BLaER1 (cell line): Measurements from ENCODE around the gene B3GAT1.
"Not testable (repeated sequence)": the region's sequence is repeated elsewhere in the genome, so short reads cannot be mapped to it uniquely, and the experiment has no call there.

Experiments used
- H3K27ac ChIP-seq: shearing (Covaris generic); formaldehyde crosslinking; 2 replicates; pipeline ENCODE4 v1.8.1; 2022
- H3K27me3 ChIP-seq: shearing (Covaris generic); formaldehyde crosslinking; 2 replicates; pipeline ENCODE4 v1.8.1; 2022
- H3K36me3 ChIP-seq: shearing (Covaris generic); formaldehyde crosslinking; 2 replicates; pipeline ENCODE4 v1.8.1; 2022
- H3K4me1 ChIP-seq: shearing (Covaris generic); formaldehyde crosslinking; 2 replicates; pipeline ENCODE4 v1.8.1; 2022
- H3K4me2 ChIP-seq: shearing (Covaris generic); formaldehyde crosslinking; 2 replicates; pipeline ENCODE4 v1.8.1; 2022
- H3K4me3 ChIP-seq: shearing (Covaris generic); formaldehyde crosslinking; 2 replicates; pipeline ENCODE4 v1.8.1; 2022
- H3K9ac ChIP-seq: shearing (Covaris generic); formaldehyde crosslinking; 2 replicates; pipeline ENCODE4 v1.8.1; 2022
- H3K9me3 ChIP-seq: shearing (Covaris generic); formaldehyde crosslinking; 2 replicates; pipeline ENCODE4 v1.8.1; 2022
- H4K20me1 ChIP-seq: shearing (Covaris generic); formaldehyde crosslinking; 2 replicates; pipeline ENCODE4 v1.8.1; 2022
- Cebpa-rat ChIP-seq: shearing (Covaris generic); IDR thresholded peaks from 2 replicates; pipeline ENCODE4 v1.8.1; 2022

The B3GAT1 gene

GRCh38 chr11:134412203-134413042 is at the start of gene B3GAT1:
B3GAT1 (minus strand) TSS chr11:134412242; CDS start chr11:134387659, 24,583 bp downstream.
- Histone ChIP-seq H4K20me1 (peaks cover 74% of the 10 kb centered on the region), H3K9me3 (no peaks in the 10 kb centered on the region), H3K9ac (peak within 1 kb of the TSS; percentile 73), H3K27me3 (peaks cover 47% of the 10 kb centered on the region), H3K4me3 (peak within 1 kb of the TSS; percentile 72), H3K4me1 (peaks cover 63% of the 10 kb centered on the region), H3K27ac (no peak within 1 kb of the TSS), H3K4me2 (peak within 1 kb of the TSS; percentile 99), H3K36me3 (no peaks in the 10 kb centered on the region)
- no peak for TF ChIP-seq Cebpa-rat

GRCh38 chr11:134461621-134462020 is 49.6 kb upstream of the B3GAT1 start:
- no peak overlapping the region for H3K27ac ChIP-seq
- no peaks in the 10 kb centered on the region for H4K20me1 ChIP-seq
- H3K4me2 ChIP-seq: no peak overlapping the region
- peaks cover 18% of the 10 kb centered on the region for H3K4me1 ChIP-seq
- H3K36me3 ChIP-seq: no peaks in the 10 kb centered on the region
- no peak for TF ChIP-seq Cebpa-rat
- no peaks in the 10 kb centered on the region for H3K27me3 ChIP-seq
- H3K4me3 ChIP-seq: no peak overlapping the region
- no peak overlapping the region for H3K9ac ChIP-seq
- H3K9me3 ChIP-seq: peaks cover 19% of the 10 kb centered on the region

GRCh38 chr11:134460881-134461280 is 48.8 kb upstream of the B3GAT1 start:
- Histone ChIP-seq H3K4me2 (no peak overlapping the region), H3K27me3 (no peaks in the 10 kb centered on the region), H3K36me3 (no peaks in the 10 kb centered on the region), H3K9me3 (peaks cover 21% of the 10 kb centered on the region), H4K20me1 (no peaks in the 10 kb centered on the region), H3K4me3 (no peak overlapping the region), H3K27ac (no peak overlapping the region), H3K4me1 (peaks cover 18% of the 10 kb centered on the region), H3K9ac (no peak overlapping the region)
- TF ChIP-seq Cebpa-rat: no peak

- H4K20me1 ChIP-seq: no peaks in the 10 kb centered on the region
- H3K9ac ChIP-seq: no peak overlapping the region
- no peak overlapping the region for H3K4me2 ChIP-seq
- no peak overlapping the region for H3K4me3 ChIP-seq
- no peaks in the 10 kb centered on the region for H3K27me3 ChIP-seq
- no peak for TF ChIP-seq Cebpa-rat
- peaks cover 21% of the 10 kb centered on the region for H3K9me3 ChIP-seq
- no peaks in the 10 kb centered on the region for H3K36me3 ChIP-seq
- no peak overlapping the region for H3K27ac ChIP-seq
- H3K4me1 ChIP-seq: peaks cover 17% of the 10 kb centered on the region
Observed at GRCh38 chr11:134460062-134460561, 48.1 kb upstream of the B3GAT1 start.

GRCh38 chr11:134459246-134460061 is 47.4 kb upstream of the B3GAT1 start:
- no peak for TF ChIP-seq Cebpa-rat
- peaks cover 17% of the 10 kb centered on the region for H3K4me1 ChIP-seq
- H3K4me3 ChIP-seq: no peak overlapping the region
- H3K9ac ChIP-seq: no peak overlapping the region
- no peak overlapping the region for H3K27ac ChIP-seq
- 0 out of 2 replicates have a peak overlapping the region, but pooled peaks have one; percentile 13 for H3K4me2 ChIP-seq
- no peaks in the 10 kb centered on the region for H3K36me3 ChIP-seq
- H4K20me1 ChIP-seq: no peaks in the 10 kb centered on the region
- H3K27me3 ChIP-seq: no peaks in the 10 kb centered on the region
- peaks cover 21% of the 10 kb centered on the region for H3K9me3 ChIP-seq

- H3K27ac ChIP-seq, H4K20me1 ChIP-seq, H3K36me3 ChIP-seq, H3K27me3 ChIP-seq, H3K4me2 ChIP-seq, H3K4me3 ChIP-seq, H3K9ac ChIP-seq: not testable (repeated sequence)
- Histone ChIP-seq H3K4me1 (peaks cover 17% of the 10 kb centered on the region), H3K9me3 (peaks cover 25% of the 10 kb centered on the region)
Observed at GRCh38 chr11:134457411-134458007, 45.5 kb upstream of the B3GAT1 start.

GRCh38 chr11:134455516-134455915 is 43.5 kb upstream of the B3GAT1 start:
- Histone ChIP-seq H3K4me3 (no peak overlapping the region), H3K4me1 (peaks cover 17% of the 10 kb centered on the region), H3K27ac (no peak overlapping the region), H3K36me3 (no peaks in the 10 kb centered on the region), H3K9me3 (peaks cover 25% of the 10 kb centered on the region), H3K9ac (no peak overlapping the region), H3K4me2 (no peak overlapping the region), H3K27me3 (no peaks in the 10 kb centered on the region), H4K20me1 (no peaks in the 10 kb centered on the region)
- no peak for TF ChIP-seq Cebpa-rat

- Histone ChIP-seq H3K36me3 (no peaks in the 10 kb centered on the region), H3K4me1 (peaks cover 15% of the 10 kb centered on the region), H3K4me3 (no peak overlapping the region), H3K4me2 (no peak overlapping the region), H3K27me3 (no peaks in the 10 kb centered on the region), H3K27ac (no peak overlapping the region), H3K9ac (no peak overlapping the region), H3K9me3 (peaks cover 25% of the 10 kb centered on the region), H4K20me1 (no peaks in the 10 kb centered on the region)
- TF ChIP-seq Cebpa-rat: no peak
Observed at GRCh38 chr11:134454146-134454690, 42.2 kb upstream of the B3GAT1 start.

GRCh38 chr11:134453441-134453840 is 41.4 kb upstream of the B3GAT1 start:
- no peaks in the 10 kb centered on the region for H3K36me3 ChIP-seq
- no peaks in the 10 kb centered on the region for H4K20me1 ChIP-seq
- H3K4me3 ChIP-seq: no peak overlapping the region
- H3K27me3 ChIP-seq: no peaks in the 10 kb centered on the region
- H3K9ac ChIP-seq: no peak overlapping the region
- no peak overlapping the region for H3K4me2 ChIP-seq
- TF ChIP-seq Cebpa-rat: no peak
- peaks cover 11% of the 10 kb centered on the region for H3K4me1 ChIP-seq
- no peak overlapping the region for H3K27ac ChIP-seq
- H3K9me3 ChIP-seq: peaks cover 25% of the 10 kb centered on the region
